GM18861 (cell line): ENCODE measurements around the gene ELAC2.

Experiments used
- ATAC-seq: cut with Tn5 transposase; IDR thresholded peaks from one replicate; pipeline ENCODE4 v1.9.1; 2021; ENCODE audit not compliant: unreplicated experiment

The ELAC2 gene

DNA sequence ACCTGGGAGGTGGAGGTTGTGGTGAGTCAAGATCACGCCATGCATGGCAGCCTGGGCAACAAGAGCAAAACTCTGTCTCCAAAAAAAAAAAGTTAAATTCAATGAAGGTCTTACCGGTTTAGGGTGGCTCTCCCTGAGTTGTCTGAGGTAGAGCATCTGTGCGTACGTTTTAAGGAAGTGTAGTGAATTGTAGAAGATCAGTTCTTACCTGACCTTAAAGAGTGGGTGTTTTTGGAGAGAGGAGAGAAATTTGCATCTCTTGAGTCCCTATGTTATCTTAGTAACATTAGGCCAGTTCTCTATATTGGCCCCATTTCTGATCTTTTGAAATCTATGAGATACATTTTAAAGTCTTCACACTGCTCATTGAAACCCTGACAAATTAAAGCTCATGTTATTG is 56.2 kb downstream of the ELAC2 start:
- ATAC-seq = no peak

DNA sequence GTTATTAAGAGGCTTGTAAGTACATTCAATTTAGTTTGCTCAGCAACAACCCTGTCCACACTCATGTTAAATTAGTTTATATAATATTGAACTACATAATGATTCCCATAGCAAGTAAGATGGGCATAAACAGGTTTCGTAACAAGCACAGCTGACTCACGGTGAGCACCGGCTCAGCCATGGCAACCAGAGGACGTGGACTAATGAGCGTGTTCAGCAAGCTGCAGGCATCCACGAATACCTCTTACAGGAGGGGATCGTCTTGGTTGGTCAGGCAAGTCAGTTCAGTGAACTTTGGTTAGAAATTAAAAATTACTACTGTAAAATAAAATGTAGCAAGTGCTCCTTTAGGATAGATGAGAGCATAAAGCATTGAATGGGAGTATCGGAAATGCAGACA is 58.4 kb downstream of the ELAC2 start:
- no peak for ATAC-seq

DNA sequence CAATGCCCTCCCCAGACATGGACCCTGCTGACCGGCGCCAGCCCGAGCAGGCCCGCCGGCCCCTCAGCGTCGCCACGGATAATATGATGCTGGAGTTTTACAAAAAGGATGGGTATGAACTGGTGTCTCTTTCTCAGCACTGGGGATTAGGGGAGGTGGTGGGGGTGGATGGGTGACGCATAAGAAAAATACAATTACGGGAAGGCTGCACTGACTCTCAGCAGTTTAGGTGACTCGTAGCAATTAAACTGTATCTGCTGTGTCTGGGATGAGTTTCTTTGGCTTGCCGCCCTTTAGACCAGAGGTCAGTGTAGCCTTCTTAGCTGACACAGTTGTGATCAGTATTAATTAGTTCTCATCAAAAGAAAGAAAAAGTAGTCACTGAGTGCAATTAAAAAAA is 59.0 kb downstream of the ELAC2 start:
- ATAC-seq = no peak

DNA sequence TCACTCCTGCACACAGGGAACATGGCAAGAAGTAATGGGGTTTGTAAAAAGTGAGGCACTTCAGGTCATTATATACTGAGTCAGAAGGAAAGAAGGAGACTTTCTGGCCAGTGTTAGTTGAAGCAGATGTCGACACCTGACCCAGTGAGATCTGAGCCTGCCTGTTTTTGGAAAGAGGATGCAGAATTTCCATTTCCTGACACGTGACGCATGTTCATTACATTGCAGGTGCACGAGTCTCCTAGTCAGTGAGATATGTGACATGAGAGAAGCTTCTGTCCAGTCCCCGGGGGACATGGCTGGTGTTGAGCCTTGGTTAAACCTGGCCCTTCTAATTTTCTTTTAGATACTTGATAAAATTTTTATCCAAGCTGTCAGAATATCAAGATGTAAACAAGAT is 62.3 kb downstream of the ELAC2 start:
- no peak for ATAC-seq

DNA sequence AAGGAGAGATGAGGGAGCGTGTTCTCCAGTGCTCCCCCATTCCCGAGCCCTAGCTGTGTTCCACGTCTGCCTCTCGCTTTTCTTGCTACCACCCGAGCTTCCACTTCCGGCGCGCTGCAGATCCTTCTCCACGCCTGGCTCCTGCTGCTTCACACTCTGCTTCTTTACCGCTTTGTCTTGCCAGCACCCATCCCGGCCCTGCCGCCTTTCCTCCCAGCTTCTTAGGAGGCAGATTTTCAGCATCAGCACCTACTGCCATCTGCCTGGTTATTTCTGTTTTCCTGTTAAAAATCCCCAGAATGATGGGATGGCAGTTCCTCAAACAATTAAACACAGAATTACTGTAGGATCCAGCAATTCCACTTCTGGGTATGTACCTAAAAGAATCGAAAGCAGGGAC is 64.7 kb downstream of the ELAC2 start:
- no peak for ATAC-seq

DNA sequence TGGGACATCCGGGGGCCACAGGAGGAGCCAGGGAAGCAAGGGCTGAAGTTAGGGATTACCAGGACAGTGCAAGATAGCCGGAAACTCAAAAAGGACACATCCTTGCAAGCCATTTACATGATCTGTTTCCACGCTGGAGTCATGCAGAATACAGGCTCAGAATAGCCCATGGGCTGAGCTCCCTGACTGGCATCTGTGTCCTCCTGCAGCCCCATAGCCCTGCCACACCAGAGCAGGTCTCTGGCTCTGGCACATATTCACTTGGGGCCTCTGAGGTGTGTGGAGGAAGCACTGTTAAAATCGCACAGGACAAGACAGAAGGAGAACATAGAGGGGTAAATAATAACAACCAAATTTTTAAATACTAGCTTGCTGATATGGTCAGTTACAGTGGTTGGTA is 65.8 kb downstream of the ELAC2 start:
- no peak for ATAC-seq

DNA sequence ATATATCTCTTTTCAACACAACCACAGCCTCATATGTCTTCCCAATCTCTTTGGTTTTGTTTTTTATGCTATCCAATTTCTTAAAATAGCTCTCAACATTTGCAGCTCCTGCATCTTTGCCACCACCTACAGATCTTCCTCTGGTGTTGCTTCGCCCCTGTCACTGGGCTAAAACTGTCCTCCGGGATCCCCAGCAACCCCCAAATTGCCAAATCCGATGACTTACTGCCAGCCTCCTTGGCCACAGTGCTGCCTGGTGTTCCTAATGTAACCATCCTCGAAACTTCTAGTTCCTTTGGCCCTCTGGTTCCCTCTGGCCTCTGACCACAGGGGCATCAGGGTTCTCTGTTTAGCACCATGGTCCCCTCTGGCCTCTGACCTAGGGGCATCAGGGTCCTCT is 70.8 kb downstream of the ELAC2 start:
- ATAC-seq = no peak
